Endothelial cell of umbilical vein (primary cell): ENCODE results near the gene SLC12A5. TPM values are rescaled to one million over a fixed set of nuclear protein-coding genes. Genes with fewer than 3 reads are reported as not detected.

Experiments used
- BruUV-seq: library from RNA; stranded (reverse); fragments of 400-500 nt; replicated peaks from 2 replicates; lab custom pipeline; 2021; lab: Mats Ljungman, UMichigan
- CTCF ChIA-PET: fragments of 300-600, 350-600 bp; sonication (Branson Sonifier 250); formaldehyde crosslinking; loops from one replicate; lab custom pipeline; 2021; ENCODE audit warnings: antibody characterized with exemption, inconsistent platforms; lab: Charles Lee
- POLR2A ChIA-PET: fragments of 300-600, 350-600 bp; sonication (Branson Sonifier 250); formaldehyde crosslinking; loops from one replicate; lab custom pipeline; 2021; ENCODE audit warnings: antibody characterized with exemption, inconsistent platforms; lab: Charles Lee
- DNase-seq: peaks from one replicate; pipeline ENCODE4 v3.0.0-alpha.2; 2011; ENCODE audit warnings: low read depth, low spot score
- FAIRE-seq: peaks from 2 replicates; lab custom pipeline; 2011; peaks lifted over from hg19 to GRCh38; lab: Jason Lieb, UNC
- H2AFZ ChIP-seq: 2 replicates; pipeline ENCODE4 v1.6.0; 2012; ENCODE audit warnings: low read depth, low read length, control low read depth, inconsistent platforms
- H3K27ac ChIP-seq: 2 replicates; pipeline ENCODE4 v1.5.1; 2011; ENCODE audit warnings: low read depth, mild to moderate bottlenecking, control low read depth, low read length, moderate library complexity; ENCODE audit not compliant: insufficient read depth
- H3K27me3 ChIP-seq, 2 experiments: 2 replicates each; pipeline versions ENCODE4 v1.6.0 to v1.6.1; 2011; ENCODE audit warnings: low read length in 2 of 2, mixed read lengths in 1 of 2; ENCODE audit not compliant: control insufficient read depth in 2 of 2, insufficient read depth in 2 of 2
- H3K36me3 ChIP-seq, 2 experiments: 2 replicates in 1 of 2; 3 replicates in 1 of 2; pipeline ENCODE4 v1.5.1; 2011; ENCODE audit warnings: low read length in 2 of 2, mild to moderate bottlenecking in 1 of 2, moderate library complexity in 1 of 2; ENCODE audit not compliant: control insufficient read depth in 2 of 2, insufficient read depth in 2 of 2; ENCODE audit errors: extremely low read depth in 1 of 2
- H3K4me1 ChIP-seq: 3 replicates; pipeline ENCODE4 v1.5.1; 2011; ENCODE audit warnings: mild to moderate bottlenecking, low read length; ENCODE audit not compliant: control insufficient read depth, insufficient read depth; ENCODE audit errors: extremely low read depth
- H3K4me2 ChIP-seq: 2 replicates; pipeline ENCODE4 v1.6.1; 2011; ENCODE audit warnings: low read length, control low read depth, mixed read lengths; ENCODE audit not compliant: insufficient read depth
- H3K4me3 ChIP-seq, 3 experiments: fragments of 200-600 bp in 1 of 3; sonication (generic), shearing (Covaris generic) in 1 of 3; replicated peaks in 1 of 3; 2 replicates each; pipeline ENCODE4 v1.5.1; 2011 to 2016; ENCODE audit warnings: control low read depth in 3 of 3, low read length in 3 of 3, mild to moderate bottlenecking in 2 of 3, inconsistent platforms in 1 of 3, low read depth in 1 of 3, moderate library complexity in 1 of 3; ENCODE audit not compliant: insufficient read depth in 1 of 3
- H3K79me2 ChIP-seq: 2 replicates; pipeline ENCODE4 v1.6.0; 2012; ENCODE audit warnings: low read length, inconsistent platforms; ENCODE audit not compliant: control insufficient read depth, insufficient read depth
- H3K9ac ChIP-seq: replicated peaks from 2 replicates; pipeline ENCODE3; 2011; ENCODE audit warnings: low read length, control low read depth; ENCODE audit not compliant: insufficient read depth; ENCODE audit errors: extremely low read depth
- H3K9me1 ChIP-seq: replicated peaks from 3 replicates; pipeline ENCODE4 v1.6.0; 2011; ENCODE audit warnings: mild to moderate bottlenecking, low read length; ENCODE audit not compliant: control insufficient read depth, insufficient read depth; ENCODE audit errors: extremely low read depth
- H3K9me3 ChIP-seq: replicated peaks from 2 replicates; pipeline ENCODE4 v1.5.1; 2012; ENCODE audit warnings: low read length, inconsistent platforms; ENCODE audit not compliant: control insufficient read depth, insufficient read depth
- H4K20me1 ChIP-seq: replicated peaks from 2 replicates; pipeline ENCODE3; 2011; ENCODE audit warnings: mild to moderate bottlenecking, low read length; ENCODE audit not compliant: control insufficient read depth, insufficient read depth; ENCODE audit errors: extremely low read depth
- CTCF ChIP-seq, 2 donors: IDR thresholded peaks; 1 replicate in 1 of 2; 2 replicates in 1 of 2; pipeline ENCODE4 v1.5.1; 2011; ENCODE audit warnings: low read length in 2 of 2, mild to moderate bottlenecking in 2 of 2, moderate library complexity in 2 of 2, control low read depth in 1 of 2, inconsistent platforms in 1 of 2, low read depth in 1 of 2; ENCODE audit not compliant: insufficient read depth in 1 of 2; ENCODE audit errors: extremely low read depth in 1 of 2
- EZH2 ChIP-seq: IDR thresholded peaks from 2 replicates; pipeline ENCODE4 v1.6.1; 2012; ENCODE audit warnings: borderline replicate concordance, low read depth, mild to moderate bottlenecking, moderate library complexity, low read length, inconsistent platforms; ENCODE audit not compliant: severe bottlenecking
- FOS ChIP-seq: IDR thresholded peaks from 2 replicates; pipeline ENCODE4 v1.6.1; 2011; ENCODE audit warnings: mild to moderate bottlenecking, low read length, moderate library complexity, borderline replicate concordance; ENCODE audit not compliant: insufficient read depth
- GATA2 ChIP-seq: IDR thresholded peaks from 2 replicates; pipeline ENCODE4 v1.7.0; 2011; ENCODE audit warnings: low read depth, mild to moderate bottlenecking, moderate library complexity, mixed read lengths, low read length; ENCODE audit not compliant: insufficient read length, insufficient read depth
- JUN ChIP-seq: IDR thresholded peaks from 2 replicates; pipeline ENCODE4 v1.6.1; 2011; ENCODE audit warnings: borderline replicate concordance, low read depth; ENCODE audit not compliant: insufficient read length, insufficient read depth
- MYC ChIP-seq: IDR thresholded peaks from one replicate; pipeline ENCODE4 v1.6.1; 2011; ENCODE audit warnings: mild to moderate bottlenecking, low read depth, low read length
- POLR2A ChIP-seq: IDR thresholded peaks from 2 replicates; pipeline ENCODE4 v1.6.1; 2012; ENCODE audit warnings: low read depth, mild to moderate bottlenecking, control low read depth, low read length
- POLR2AphosphoS5 ChIP-seq: IDR thresholded peaks from 2 replicates; pipeline ENCODE4 v1.6.1; 2012; ENCODE audit warnings: low read depth, mild to moderate bottlenecking, control low read depth, low read length, moderate library complexity; ENCODE audit not compliant: insufficient read depth
- dilution Hi-C: fragments of 300-500 bp; cut with MboI; formaldehyde crosslinking; loops from one replicate; pipeline ENCODE4 v1.15.0; 2019; ENCODE audit warnings: low sequenced_read_pairs; ENCODE audit not compliant: extremely low pct_ligation_motif_present
- intact Hi-C: fragments of 100-400 bp; cut with micrococcal nuclease; formaldehyde crosslinking; loops from one replicate; pipeline ENCODE4 v1.10.0; 2022
- polyA plus RNA-seq, 4 experiments: library from polyadenylated mRNA; depleted of rRNA in 3 of 4; stranded (reverse) in 3 of 4; unstranded in 1 of 4; fragments of >200 nt; gene quantifications; 2 replicates each; pipeline versions ENCODE4 v1.2.1 to v1.2.3, GENCODE V29; 2011 to 2012; ENCODE audit warnings: missing spikeins in 1 of 4
- total RNA-seq: library from RNA; stranded (reverse); gene quantifications from 2 replicates; pipeline ENCODE4 v1.2.3, GENCODE V29; 2021
- TF ChIP-seq, protein P1 (sequence below): IDR thresholded peaks from 2 replicates; pipeline ENCODE4 v1.6.1; 2011; ENCODE audit not compliant: insufficient read depth, insufficient read length

The SLC12A5 gene
- total and polyA plus RNA-seq, 2 donors (not counting 3 experiments of a cell fraction or from before 2014, with no cell fraction given) = 1.6 to 2.3 TPM

GRCh38 chr20:45981261-45981660, 47.8 kb upstream of the SLC12A5 start:
- dilution Hi-C loops = no loop called here
- H3K4me2 ChIP-seq = no peak overlapping the region
- no peak for TF ChIP-seq CTCF (IDR thresholded peaks at IDR 0.05; ENCODE audit: extremely low read depth in 1 of 2, insufficient read depth in 1 of 2, low read depth in 1 of 2, low read length in 2 of 2)
- no peak for TF ChIP-seq POLR2A
- no peak for TF ChIP-seq FOS
- TF ChIP-seq POLR2AphosphoS5 = no peak
- TF ChIP-seq GATA2 = no peak
- TF ChIP-seq, protein P1, sequence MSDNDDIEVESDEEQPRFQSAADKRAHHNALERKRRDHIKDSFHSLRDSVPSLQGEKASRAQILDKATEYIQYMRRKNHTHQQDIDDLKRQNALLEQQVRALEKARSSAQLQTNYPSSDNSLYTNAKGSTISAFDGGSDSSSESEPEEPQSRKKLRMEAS = no peak
- TF ChIP-seq EZH2 = no peak
- TF ChIP-seq MYC = no peak
- no peak for TF ChIP-seq JUN
- H3K36me3 ChIP-seq = no peaks in the 10 kb centered on the region
- no peaks in the 10 kb centered on the region for H3K4me1 ChIP-seq
- no peaks in the 10 kb centered on the region for H3K9me1 ChIP-seq
- no peak overlapping the region for H3K27ac ChIP-seq
- intact Hi-C loops = no loop called here
- peaks cover 8 to 14% of the 10 kb centered on the region in 2 experiments for H3K27me3 ChIP-seq
- no peak overlapping the region for H3K9ac ChIP-seq
- no peak overlapping the region for H3K4me3 ChIP-seq
- no peak overlapping the region for H2AFZ ChIP-seq
- DNase-seq = no peak
- FAIRE-seq = no peak
- no TSS peak for BruUV-seq
- H3K79me2 ChIP-seq = no peaks in the 10 kb centered on the region
- H4K20me1 ChIP-seq = no peaks in the 10 kb centered on the region
- no peaks in the 10 kb centered on the region for H3K9me3 ChIP-seq
- ChIA-PET CTCF (no interaction called here), POLR2A (no interaction called here)
